ENCODE measurements around the gene TMEM62. TPM values are rescaled to one million over a fixed set of nuclear protein-coding genes. Genes with fewer than 3 reads are reported as not detected.
"Not testable (repeated sequence)": the region's sequence is repeated elsewhere in the genome, so short reads cannot be mapped to it uniquely, and the experiment has no call there.

Gene TMEM62
- total RNA-seq, 2 donors from 2014 or later = 10.3 to 11.1 TPM

DNA sequence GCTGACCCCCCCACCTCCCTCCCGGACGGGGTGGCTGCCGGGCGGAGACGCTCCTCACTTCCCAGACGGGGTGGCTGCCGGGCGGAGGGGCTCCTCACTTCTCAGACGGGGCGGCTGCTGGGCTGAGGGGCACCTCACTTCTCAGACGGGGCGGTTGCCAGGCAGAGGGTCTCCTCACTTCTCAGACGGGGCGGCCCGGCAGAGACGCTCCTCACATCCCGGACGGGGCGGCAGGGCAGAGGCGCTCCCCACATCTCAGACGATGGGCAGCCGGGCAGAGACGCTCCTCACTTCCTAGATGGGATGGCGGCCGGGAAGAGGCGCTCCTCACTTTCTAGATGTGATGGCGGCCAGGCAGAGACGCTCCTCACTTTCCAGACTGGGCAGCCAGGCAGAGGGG lies 33.9 kb downstream of the TMEM62 start:
- DNase-seq; ATAC-seq; intact Hi-C loops (cut with DNase I): not testable (repeated sequence)

DNA sequence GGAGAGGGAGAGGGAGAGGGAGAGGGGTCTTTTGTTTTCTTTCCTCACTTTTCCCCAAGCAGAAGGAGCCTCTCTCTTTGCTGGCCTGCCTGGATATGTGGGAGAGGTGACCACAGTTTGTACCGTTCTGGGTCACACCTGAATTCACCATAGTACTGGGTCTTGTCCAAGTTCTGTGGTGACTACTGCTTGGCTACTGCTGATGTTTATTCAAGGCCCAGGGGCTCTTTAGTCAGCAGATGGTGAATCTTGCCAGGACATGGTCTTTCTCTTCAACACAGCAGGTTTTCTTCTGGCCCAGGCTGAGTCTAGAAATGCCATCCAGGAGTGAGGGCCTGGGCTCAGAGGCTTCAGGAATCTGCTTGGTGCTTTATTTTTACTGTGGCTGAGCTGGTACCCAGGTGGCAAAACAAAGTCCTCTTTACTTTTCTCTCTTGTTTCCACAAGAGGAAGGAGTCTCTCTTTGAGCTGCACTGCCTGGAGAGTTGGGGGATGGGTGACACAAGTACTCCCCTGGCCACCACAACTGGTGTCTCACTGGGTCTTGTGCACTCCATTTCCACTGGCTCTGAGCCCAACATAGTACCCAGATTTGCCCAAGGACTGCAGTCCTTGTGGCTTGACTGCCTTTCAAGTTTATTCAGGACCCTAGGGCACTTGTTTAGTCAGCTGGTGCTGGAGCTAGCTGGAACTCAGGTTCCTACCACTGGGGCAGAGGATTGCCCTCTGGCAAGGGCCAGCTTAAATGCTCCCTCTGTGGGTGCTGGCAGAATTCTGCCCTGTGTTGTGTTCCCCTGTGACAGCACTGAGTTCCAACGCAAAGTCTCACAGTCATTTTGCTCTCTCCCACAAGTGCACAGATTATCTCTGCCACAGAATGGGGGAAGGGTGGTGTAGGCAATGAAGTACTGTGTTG lies 35.1 kb downstream of the TMEM62 start:
- ATAC-seq (peak; percentile 43 to 53), DNase-seq (no peak)
- intact Hi-C loops (cut with DNase I) = no loop called here

DNA sequence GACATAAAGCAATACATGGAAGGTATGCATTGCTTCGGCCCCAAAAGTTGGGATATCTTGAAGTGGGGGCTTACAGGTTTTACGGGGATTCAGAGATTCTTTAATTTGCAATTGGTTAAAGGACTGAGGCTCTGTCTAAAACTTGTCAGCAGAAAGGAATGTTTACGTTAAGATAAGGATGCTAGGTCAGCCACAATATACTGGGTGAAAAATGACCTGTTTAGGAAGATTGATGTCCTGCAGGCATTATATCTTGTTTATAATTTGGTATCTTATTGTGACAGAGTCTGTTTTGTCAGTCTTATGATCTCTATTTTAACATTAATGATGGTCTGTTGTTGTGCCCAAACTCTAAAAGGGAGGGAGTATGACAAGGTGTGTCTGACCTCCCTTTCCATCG lies 36.5 kb downstream of the TMEM62 start:
- no peak for DNase-seq
- intact Hi-C loops (cut with DNase I) = no loop called here
- ATAC-seq = no peak

DNA sequence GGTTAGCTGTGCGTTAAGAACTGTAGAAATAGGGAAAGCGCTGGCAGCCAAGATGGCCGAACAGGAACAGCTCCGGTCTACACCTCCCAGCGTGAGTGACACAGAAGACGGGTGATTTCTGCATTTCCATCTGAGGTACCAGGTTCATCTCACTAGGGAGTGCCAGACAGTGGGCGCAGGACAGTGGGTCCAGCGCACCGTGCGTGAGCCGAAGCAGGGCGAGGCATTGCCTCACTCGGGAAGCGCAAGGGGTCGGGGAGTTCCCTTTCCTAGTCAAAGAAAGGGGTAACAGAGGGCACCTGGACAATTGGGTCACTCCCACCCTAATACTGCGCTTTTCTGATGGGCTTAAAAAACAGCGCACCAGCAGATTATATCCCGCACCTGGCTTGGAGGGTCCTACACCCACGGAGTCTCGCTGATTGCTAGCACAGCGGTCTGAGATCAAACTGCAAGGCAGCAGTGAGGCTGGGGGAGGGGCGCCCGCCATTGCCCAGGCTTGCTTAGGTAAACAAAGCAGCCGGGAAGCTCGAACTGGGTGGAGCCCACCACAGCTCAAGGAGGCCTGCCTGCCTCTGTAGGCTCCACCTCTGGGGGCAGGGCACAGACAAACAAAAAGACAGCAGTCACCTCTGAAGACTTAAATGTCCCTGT lies 42.4 kb downstream of the TMEM62 start:
- ATAC-seq; DNase-seq; intact Hi-C loops (cut with DNase I): not testable (repeated sequence)

DNA sequence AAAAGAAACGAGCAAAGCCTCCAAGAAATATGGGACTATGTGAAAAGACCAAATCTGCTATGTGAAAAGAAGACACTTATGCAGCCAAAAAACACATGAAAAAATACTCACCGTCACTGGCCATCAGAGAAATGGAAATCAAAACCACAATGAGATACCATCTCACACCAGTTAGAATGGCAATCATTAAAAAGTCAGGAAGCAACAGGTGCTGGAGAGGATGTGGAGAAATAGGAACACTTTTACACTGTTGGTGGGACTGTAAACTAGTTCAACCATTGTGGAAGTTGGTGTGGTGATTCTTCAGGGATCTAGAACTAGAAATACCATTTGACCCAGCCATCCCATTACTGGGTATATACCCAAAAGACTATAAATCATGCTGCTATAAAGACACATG lies 43.8 kb downstream of the TMEM62 start:
- intact Hi-C loops (cut with DNase I); DNase-seq: not testable (repeated sequence)

DNA sequence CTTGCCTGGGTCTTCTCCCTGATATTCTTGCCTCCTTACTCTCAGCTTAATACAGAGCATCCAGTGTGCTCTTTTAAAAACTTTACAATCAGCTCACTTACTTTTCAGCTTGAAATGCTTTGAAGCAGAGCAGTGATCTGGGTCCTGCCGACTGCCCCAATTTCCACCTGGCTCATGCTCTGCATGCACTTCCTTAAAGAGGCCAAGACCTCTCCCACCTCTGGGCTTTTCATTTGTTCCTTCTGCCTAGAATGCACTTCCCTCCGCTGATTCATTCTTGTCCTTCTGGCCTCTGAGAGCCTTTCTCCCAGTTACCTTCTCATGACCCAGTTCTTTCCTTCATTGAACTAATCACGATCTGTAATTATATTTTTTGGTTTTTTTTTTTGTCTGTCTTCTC lies 49.9 kb downstream of the TMEM62 start:
- ATAC-seq = no peak
- DNase-seq = no peak
- intact Hi-C loops (cut with DNase I) = no loop called here

More for the DNA sequence above, 43.8 kb downstream of the TMEM62 start:
- ATAC-seq = not testable (repeated sequence)

DNA sequence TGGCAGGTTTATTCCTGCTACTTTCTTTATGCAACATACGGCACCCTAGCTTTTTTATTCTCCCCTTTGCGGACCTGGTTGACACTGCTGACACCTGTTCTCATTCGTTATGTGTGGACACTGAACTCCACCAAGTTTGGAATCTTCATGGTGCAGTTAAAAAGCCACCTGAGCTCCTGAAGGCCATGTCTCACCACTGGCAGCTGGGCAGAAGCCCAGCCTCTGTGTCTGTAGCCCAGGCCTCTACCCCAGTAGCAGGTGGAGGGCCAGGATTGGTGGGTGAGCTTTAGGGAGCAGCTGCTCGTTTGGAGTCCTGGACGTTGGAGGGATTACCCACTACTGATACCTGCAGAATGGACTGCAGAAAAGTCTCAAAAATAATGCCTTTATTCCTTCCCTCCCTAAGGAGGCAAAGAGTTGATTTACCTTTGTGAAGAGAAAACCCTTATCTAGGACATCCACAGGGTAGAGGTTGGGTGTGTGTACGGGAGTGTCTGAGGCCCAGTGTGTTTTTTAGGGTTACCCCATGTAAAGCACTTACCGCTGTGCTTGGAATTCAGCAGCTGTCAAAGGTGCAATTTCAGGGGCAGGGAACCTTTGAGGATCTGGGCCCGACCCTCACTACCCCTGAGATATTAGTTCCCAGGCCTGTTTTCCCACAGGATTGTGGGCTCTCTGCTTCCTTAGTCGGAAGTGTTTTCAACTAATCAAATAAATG lies 51.2 kb downstream of the TMEM62 start:
- intact Hi-C loops (cut with DNase I) = no loop called here
- no peak for DNase-seq
- ATAC-seq = peak in 1 of 2 donors; percentile 1

DNA sequence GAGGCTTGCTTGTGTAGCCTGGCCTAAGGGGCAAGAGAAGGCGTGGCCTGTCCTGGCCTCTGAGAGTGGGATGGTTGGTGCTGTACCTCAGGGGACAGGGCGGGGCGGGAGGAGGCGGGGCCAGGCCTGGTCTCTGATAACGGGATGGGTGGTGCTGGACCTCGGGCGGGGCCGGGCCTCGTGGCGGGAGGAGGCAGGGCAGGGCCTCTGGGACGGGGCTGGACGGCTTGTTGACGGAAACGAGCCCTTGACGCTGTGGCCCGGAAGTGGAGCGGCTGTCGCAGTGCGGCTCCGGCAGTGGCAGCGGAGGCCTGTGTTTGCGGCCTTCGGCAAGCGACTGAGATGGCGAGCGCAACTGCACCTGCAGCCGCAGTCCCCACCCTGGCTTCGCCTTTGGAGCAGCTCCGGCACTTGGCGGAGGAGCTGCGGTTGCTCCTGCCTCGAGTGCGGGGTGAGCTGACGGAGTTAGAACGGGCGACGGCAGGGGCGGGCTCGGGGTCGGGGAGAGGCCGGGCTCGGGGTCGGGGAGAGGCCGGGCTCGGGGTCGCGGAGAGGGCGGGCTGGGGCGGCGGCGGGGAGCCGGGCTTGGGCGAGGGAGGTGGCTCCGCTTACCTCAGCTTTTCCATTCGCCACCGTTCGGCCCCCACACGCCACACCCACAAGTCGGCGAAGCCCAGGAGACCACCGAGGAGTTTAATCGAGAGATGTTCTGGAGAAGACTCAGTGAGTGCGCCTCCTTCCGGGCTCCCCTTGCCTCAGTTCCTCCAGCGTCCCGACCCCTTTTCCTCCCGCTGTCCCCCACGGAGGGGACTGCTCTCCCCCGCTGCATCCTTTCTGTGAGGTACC lies 52.0 kb downstream of the TMEM62 start, which contains the start of gene CCNDBP1:
CCNDBP1 (plus strand) TSS at position 247 of the 846 bp plus-strand sequence; CDS start at position 343, 96 bp downstream.
- ATAC-seq (peak; percentile 98 to 99), DNase-seq (peak; percentile 97)
- intact Hi-C loops (cut with DNase I) = no loop called here

DNA sequence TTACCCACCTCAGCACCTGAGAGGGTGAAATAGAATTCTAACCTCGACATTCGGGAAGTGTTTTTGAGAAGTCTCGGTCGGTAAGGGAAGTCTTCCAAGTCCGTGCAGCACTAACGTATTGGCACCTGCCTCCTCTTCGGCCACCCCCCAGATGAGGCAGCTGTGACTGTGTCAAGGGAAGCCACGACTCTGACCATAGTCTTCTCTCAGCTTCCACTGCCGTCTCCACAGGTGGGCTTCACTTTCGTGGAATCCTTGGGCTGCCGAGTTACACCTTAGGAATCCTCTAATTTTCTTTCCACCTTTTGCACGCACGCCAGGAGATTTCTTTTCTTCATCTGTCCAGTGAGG lies 52.6 kb downstream of the TMEM62 start:
- intact Hi-C loops (cut with DNase I) = no loop called here
- DNase-seq (no peak), ATAC-seq (peak; percentile 10 to 14)

DNA sequence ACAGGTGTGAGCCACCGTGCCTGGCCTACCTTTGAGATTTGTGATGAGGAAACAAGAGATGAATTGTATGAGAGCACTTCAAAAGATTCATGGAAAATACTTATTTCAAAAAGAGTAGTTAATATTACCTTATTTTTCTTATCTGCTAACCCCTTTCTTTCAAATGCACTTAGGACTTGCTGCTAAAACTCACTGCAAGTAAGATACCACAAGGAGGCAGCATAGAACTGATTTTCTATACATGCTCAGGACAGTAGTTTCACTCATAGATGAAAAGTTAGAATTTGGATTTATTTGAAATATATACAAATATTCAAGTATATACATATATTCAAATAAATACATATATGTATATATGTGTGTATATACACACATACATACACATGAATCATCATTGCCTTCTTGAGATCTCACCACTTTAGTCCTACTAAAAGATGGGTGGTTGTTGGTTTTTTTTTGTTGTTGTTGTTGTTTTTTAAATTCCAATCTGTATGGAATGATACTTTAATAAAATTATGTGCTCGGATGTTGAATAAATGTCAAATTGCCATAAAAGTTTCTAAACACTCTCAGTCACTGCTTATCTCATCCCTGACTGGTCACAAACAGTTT lies 54.3 kb downstream of the TMEM62 start:
- ATAC-seq (no peak), DNase-seq (no peak)
- intact Hi-C loops (cut with DNase I) = loop anchor here in 1 of 2 donors (1.0 kb wide), 1 partner anchor 17 kb away; no protein-coding TSS in a partner anchor

DNA sequence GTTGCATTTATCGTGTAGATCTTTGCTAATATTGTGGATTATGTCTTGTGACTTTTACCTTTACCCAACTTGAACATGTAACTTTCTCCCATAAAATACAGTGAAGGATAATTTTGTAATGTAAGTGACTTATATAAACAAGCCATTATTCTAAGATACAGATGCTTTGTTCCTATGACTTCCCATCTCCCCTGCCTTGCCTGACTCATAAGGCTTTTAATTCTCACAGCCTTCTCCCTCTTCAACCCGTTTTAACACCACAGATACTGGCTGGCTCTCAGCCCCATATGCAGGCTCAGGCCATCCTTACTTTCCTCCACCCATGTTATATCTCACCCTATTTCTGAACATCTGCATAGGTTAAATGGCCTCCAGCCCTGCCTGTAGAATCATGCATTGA lies 55.9 kb downstream of the TMEM62 start:
- ATAC-seq (no peak), DNase-seq (no peak)
- intact Hi-C loops (cut with DNase I) = no loop called here

DNA sequence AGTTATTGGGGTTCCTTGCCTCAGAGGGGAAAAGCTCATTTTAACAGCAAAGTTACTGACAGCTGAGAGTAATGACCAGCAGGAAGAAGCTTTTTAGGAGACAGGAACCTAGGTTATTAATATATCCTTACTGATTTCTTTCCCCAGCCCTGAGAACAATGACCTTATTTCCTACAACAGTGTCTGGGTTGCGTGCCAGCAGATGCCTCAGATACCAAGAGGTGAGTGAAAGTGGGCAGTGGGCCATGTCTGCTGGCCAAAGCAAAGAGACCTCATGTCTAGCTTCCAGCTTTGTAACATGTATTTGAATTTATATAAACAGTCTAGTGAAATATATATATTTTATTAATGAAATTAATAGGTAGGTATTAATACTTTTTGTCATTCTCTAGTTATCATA lies 56.8 kb downstream of the TMEM62 start:
- peak in 1 of 2 donors; percentile 36 for ATAC-seq
- DNase-seq = peak; percentile 79
- intact Hi-C loops (cut with DNase I) = no loop called here

DNA sequence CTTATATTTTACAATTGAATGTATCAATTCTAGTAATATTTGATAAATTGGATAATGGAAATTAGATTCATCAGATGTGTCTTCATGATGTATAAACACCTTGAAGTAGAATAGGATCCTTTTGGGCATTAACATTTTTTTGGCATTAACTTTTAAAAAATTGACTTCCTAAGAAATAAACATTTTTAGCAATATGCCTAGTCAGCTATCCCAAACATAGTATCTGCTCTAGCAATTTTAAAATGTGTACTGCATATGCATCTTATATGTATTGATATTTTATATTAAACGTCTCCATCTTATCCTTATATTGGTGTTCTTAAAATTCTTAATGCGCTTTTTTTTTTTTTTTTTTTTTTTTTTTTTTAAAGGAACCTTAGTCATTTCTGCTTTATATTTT lies 60.3 kb downstream of the TMEM62 start:
- no peak for DNase-seq
- no peak for ATAC-seq
- intact Hi-C loops (cut with DNase I) = no loop called here

DNA sequence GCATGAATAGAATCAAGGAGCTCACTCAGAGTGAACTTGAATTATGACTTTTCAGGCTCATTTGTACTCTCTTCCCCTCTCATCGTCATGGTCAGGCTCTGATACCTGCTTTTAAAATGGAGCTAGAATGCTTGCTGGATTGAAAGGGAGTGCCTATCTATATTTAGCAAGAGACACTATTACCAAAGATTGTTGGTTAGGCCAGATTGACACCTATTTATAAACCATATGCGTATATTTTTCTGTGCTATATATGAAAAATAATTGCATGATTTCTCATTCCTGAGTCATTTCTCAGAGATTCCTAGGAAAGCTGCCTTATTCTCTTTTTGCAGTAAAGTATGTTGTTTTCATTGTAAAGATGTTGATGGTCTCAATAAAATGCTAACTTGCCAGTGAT lies 61.4 kb downstream of the TMEM62 start:
- no peak for ATAC-seq
- intact Hi-C loops (cut with DNase I) = no loop called here

DNA sequence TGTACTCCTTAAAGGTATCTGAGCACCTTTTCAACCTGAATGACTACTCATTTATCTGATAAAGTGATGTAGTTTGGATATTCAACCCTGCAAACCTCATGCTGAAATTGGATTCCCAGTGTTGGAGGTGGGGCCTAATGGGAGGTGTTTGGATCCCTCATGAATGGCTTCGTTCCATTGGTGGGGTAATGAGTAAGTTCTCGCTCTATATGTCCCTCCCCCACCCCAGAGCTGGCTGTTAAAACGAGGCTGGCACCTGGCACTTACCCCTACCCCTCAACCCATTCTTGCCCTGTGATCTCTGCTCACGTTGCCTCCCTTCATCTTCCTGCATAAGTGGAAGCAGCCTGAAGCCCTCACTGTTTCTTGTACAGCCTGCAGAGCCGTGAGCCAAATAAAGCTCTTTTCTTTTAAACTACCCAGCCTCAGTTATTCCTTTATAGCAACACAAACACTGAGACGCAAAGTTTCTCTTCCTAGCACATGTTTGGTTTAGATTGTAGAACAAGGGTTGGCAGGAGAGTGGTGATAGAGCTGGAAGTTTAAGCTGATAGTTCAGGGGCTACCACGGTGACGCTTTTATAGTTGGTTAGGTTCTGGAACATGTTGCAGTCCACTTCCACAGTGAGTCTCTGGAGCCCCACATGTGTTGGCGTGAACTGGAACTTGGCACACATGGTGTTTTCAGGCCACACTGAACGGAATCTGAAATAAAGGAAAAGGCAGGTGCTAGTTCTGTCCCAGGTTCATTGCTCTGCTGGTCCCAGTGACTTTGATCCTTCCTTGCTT lies 63.6 kb downstream of the TMEM62 start:
- intact Hi-C loops (cut with DNase I) = no loop called here
- DNase-seq (no peak), ATAC-seq (no peak)

More for the DNA sequence above, 61.4 kb downstream of the TMEM62 start:
- no peak for DNase-seq

DNA sequence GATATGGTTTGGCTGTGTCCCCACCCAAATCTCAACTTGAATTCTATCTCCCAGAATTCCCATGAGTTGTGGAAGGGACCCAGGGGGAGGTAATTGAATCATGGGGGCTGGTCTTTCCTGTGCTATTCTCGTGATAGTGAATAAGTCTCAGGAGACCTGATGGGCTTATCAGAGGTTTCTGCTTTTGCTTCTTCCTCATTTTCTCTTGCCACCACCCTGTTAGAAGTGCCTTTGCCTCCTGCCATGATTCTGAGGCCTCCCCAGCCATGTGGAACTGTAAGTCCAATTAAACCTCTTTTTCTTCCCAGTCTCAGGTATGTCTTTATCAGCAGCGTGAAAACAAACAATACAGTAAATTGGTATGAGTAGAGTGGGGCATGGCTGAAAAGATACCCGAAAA lies 64.4 kb downstream of the TMEM62 start:
- ATAC-seq; intact Hi-C loops (cut with DNase I); DNase-seq: not testable (repeated sequence)

DNA sequence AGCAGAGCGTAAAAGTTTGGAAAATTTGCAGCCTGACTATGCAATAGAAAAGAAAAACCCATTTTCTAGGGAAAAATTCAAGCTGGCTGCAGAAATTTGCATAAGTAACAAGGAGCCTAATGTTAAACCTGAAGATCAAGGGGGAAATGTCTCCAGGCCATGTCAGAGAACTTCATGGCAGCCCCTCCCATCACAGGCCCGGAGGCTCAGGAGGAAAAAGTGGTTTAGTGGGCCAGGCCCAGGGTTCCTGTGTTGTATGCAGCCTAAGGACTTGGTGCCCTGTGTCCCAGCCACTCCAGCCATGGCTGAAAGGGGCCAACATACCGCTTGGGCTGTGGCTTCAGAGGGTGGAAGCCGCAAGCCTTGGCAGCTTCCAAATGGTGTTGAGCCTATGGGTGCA lies 65.2 kb downstream of the TMEM62 start:
- DNase-seq; ATAC-seq; intact Hi-C loops (cut with DNase I): not testable (repeated sequence)

DNA sequence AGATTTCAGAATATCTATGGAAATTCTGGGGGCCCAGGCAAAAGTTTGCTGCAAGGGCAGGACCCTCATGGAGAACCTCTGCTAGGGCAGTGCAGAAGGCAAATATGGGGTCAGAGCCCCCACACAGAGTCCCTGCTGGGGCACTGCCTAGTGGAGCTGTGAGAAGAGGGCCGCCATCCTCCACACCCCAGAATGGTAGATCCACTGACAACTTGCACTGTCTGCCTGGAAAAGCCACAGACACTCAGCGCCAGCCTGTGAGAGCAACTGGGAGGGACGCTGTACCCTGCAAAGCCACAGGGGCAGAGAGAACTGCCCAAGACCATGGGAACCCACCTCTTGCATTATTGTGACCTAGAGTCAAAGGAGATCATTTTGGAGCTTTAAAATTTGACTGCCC lies 65.6 kb downstream of the TMEM62 start:
- ATAC-seq (no peak), DNase-seq (no peak)
- intact Hi-C loops (cut with DNase I) = no loop called here
